H4 (cell line): ENCODE data around the gene PPM1H. TPM values are rescaled to one million over a fixed set of nuclear protein-coding genes. Genes with fewer than 3 reads are reported as not detected.

ENCODE experiments used
- DNase-seq: peaks from one replicate; pipeline ENCODE4 v3.0.0-alpha.2; 2015; ENCODE audit warnings: low spot score
- total RNA-seq: library from RNA; depleted of rRNA; stranded (reverse); fragments of >200 nt; shearing (Covaris generic); gene quantifications from 2 replicates; pipeline ENCODE4 v1.2.3, GENCODE V29; 2014

Gene PPM1H
- total RNA-seq, 1 experiment from 2014 or later: 2.9 TPM

DNA sequence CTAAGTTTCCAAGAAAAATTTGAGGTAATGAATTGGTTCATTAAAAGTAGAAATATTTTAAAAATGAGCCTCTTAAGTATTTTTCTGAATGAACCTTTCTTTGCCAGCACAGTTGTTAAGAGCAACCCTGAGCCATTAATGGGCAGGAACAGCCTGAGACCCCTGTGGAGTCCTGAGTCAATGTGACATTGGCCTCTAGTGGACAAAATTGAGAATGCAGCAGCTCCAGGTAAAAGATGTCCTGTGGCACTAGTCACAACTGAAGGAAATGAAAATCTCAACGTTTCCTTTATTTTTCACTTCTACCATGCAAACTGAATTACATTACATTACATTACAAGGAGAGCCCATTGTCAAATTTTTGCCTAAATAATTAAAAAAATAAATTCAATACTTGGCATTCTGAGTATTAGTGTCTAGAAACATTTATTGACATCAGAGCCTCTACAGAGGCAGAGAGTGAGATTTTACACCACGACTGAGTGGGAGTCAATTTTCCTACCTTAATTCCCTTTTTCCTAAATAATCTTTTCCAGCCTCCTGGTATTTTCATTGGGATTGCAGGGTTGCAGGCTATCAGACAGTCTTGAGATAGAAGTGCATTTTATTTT lies 135.7 kb downstream of the PPM1H start:
- peak; percentile 62 for DNase-seq

DNA sequence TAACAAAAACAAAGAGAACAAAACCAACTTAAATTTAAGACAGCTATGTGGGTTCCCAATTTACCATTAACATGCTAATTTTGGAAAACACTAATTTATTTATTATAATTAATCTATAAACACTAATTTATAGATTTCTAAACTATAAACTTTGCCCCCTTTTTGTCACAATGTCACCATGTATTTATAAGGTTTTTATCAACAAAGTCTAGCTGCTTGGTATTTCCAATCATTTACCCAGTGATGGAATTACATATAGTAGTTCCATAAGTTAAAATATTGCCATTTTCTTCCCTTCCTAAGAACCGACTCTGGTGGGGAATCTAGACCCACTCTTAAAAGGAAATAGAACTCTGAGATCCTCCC lies 140.7 kb downstream of the PPM1H start:
- no peak for DNase-seq

DNA sequence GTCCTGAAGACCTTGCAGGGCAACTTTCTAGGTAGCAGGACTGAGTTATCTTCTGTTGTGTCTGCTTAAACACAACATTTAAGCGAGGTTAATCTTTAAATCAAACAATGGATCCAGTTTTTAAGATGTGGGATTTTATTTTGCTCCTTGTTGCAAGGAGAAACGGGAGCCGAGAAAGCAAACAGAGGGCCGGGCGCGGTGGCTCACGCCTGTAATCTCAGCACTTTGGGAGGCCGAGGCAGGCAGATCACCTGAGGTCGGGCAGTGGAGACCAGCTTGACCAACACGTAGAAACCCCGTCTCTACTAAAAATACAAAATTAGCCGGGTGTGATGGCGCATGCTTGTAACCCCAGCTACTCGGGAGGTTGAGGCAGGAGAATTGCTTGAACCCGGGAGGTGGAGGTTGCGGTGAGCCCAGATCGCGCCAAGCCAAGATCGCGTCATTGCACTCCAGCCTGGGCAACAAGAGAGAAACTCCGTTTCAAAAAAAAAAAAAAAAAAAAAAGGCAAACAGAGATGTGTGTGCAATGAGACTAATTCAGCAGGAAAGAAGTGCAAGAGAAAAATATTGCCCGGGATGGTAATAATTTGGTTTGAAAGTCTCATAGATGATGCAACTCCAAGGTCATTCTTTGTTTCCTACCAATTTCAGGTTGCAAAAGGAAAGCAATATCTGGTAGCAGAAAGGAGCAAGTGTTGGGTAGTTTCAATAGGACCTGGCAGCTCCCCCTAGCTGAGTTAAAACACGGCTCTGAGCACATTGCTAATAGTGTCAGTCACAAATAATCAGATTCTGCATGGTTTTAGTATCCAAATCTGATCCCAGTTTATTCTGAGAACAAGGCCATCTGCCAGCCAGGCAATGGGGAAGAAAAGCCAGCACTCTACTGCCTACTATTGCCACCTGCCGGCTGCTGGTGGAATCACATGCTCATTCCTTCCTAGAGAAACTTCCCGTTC lies 141.4 kb downstream of the PPM1H start:
- peak; percentile 81 for DNase-seq

DNA sequence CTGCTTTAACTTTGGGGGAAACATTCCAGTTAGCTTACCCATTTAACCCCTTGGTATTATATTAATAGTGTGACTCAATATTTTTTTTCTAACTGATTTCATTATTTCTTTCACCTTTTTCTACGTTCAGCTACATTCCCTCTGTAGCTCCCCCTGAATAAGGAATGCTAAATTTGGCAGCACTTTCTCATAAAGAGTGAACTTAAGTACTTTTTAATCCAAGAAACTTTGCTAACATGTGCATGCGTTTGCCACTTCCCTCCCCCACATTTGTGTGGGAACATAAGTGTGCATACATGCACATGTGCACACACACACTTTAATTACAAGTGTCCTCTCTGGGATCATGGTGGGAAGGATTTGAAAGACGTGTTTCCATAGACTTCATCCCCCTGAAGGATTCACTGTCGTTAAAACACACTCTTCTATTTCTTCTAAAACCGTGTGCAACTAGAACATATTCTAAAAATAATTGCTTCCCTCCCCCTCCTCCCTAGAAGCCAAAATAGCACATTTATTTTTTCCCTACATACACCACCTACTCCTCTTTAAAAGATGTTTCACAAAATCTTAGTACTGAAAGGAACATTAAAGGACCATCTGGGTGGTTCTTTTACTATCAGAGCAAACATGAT lies 142.6 kb downstream of the PPM1H start:
- no peak for DNase-seq

DNA sequence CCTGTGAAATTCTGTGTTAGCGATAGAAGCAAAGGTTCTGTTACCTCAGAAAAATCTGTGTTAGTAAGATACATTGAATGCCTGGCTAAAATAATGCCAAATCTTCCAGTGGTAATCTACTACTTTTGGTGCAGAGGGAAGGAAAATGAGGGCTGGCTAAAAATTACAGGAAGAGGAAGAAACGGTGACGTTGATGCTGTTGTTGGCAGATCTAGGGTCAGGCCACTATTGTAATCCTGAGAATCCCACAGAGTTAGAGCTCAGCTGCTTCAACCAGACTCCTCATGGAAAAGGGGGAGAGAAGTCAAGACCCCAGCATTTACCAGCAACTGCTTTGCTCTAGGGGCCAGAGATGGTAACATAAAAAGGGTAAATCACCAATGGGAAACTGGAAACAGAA lies 145.1 kb downstream of the PPM1H start:
- no peak for DNase-seq

DNA sequence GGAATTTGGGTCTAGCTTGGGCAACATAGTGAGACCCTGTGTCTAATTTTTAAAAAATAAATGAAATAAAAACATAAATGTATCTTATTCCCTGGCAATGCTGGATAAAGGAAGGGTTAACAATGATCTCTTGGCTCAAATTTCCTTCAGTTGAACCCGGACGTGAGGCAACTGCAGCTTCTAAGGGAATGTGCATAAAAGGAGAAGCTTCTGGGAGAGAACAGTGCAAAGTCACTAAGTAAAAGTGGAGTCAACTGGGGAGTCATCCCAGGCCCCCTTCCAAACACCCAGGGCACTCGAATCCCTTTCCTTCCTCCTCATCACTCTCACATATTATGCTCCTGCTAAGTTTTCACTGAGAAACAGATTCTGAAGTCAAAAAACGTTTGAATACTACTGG lies 147.3 kb downstream of the PPM1H start:
- no peak for DNase-seq

DNA sequence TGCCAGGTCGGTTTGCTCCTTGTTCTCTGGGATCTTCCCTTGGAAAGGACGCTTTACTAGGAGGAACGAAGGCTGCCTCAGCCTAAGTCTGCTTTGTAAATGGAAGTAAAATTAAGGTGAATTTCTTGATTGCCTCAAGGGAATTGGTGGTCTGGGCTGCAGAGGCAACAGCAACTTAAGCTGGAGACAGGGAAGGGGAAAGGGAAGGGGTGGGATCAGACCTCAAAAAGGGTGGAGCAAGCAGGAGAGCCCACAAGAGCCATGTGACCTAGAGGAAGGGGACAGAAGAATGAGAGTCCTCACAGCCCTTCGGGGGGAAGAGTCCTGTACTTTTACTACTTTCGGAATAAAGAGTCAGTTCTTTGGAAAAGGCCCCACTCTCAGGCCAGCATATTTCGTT lies 147.9 kb downstream of the PPM1H start:
- DNase-seq: no peak

DNA sequence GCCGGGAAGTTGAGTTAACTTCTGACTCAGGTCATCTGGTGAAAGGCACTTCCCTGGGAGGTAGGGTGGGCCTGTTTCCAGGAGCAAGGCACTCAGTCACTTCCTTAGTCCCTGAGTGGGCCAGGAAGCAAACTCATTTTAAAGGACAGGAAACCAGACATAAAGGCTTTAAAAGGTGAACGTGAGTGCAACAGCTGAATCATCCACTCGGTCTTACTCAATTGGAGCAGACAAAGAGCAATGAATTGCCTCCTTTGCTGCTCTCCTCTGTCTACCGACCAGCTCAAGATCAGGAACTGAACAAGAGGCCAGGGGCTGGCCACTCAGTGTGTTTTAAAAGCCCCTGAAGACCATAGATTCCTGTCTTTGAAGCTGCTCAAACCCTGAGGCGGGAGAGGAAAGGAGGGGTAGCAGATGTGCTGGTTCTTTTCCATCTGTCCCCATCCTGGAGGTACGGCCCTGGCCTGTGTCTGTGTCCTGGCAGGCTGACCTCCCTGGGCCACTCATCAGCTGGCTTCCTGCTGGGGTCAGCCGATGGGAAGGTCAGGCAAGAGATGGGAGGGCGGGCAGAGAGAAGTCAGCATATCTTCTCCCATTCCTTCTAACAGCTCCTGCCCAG lies 148.9 kb downstream of the PPM1H start:
- peak; percentile 91 for DNase-seq

DNA sequence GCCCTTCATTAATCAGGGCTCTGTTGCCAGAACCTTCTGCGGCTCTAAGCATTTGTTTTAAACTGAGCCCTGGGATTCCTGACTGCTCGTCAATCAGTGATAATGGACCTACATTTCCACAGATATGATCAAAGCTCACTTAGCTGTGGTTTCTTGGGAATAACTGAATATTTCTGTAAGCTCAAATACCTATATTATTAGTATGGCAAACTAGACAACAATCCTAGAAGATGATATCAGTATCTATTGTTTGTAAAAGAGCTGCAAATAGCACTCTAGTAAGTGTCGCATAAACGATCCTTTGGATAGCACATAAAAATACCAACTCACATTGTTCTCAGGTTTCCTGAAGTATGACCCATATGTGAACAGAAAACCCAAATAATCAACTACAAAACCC lies 150.4 kb downstream of the PPM1H start:
- DNase-seq: no peak

DNA sequence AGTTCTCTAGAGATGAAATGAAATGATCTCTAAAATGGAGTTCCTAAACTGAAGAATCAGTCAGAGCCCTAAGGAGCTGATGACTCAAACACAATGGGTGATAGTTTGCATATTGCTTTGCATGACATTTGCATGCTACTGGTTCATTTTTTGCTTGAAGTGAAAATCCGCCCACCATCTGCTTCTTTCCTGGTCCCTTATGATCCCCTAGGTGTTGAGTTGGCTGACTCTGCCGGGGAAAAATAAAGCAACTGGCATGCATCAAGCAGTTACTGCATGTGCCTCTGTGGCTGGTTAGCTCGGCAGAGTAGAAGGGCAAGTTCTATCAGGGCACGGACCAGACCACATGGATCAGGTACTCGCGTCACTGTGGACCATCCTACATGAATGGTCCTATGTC lies 151.1 kb downstream of the PPM1H start:
- DNase-seq: no peak

DNA sequence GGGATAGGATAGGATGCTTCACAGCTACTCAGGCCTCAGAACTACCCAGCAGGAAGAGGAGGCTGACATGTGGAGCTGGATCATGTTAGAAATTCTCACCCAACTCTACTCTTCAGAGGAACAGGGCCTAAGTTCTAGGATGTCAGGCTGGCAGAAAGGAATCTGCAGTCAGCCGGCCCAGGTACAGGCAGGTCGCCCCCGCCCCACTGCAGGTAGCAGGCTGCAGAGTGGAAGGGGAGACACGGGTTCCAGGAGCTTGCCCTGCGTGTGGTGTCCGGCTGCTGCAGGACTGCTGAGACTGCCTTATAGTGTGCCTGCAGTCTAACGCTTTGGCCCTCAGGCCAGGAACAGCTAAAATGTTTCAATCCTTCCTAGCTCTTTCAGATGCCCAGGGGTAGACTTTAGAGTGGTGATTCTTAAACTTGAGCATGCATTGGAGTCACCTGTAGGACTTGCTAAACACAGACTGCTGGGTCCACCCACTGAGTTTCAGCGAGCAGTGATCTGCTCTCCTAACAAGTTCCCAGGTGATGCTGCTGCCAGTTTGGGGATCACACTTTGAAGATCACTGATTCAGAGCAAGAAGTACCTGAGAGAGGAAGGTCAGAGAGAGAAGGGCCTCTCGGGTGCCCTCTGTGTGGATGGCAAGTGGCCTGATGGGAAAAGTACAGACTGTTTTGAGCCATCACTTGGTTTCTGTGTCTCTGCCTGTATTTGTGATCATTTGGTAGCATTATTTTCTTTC lies 153.6 kb downstream of the PPM1H start:
- no peak for DNase-seq

DNA sequence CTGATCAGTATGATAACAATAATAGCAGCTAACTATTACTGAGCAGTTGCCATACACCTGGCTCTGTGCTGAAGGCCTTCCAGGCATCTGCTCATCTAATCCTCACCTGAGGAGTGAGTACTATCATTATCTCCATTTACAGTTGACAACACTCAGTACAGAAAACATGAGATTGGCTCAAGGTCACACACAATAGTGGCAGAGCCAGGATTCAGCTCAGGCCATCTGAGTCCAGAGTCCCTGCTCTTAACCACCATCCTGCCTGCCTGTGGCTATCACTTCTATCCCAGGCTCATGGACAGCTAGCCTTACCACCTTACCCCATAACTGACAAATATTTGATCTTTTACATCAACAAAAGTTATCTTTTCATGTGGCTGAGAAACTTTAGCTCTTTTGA lies 155.5 kb downstream of the PPM1H start:
- DNase-seq: no peak

DNA sequence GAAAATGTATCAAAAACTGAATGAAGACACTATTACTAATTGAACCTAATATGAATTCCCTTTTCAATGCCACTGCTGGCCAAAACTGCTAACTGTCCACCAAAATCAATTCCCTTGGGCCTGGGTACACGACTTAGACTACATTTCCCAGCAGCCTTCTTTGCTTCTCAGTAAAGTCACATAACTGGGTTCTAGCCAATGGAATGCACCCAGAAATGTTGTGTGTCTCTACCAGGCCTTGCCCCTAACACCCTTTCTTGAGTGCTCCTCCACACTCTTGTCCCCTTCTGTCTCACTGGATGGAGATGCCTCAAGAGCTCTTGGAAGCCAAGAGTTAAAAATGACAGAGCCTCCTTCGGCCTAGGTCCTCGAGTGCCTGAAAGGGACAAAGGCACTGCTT lies 156.8 kb downstream of the PPM1H start:
- DNase-seq: no peak

DNA sequence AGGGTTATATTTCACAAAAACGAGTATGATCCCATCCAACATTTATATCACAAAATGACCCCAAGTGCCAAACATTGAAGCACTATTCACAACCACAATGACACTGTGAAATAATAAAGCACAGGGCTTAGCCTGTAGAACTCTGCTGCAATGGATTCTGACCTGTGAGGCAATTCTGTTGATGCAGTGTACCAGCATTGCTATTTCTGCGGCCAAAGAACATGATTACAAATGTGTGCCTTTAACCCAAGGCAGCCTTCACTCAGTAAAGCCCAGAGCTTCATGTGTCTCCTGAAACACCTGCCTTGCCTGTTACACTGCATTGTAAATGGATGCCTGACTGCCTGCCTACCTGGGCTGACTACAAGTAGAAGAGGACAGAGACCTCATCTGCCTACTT lies 158.0 kb downstream of the PPM1H start:
- DNase-seq: no peak

DNA sequence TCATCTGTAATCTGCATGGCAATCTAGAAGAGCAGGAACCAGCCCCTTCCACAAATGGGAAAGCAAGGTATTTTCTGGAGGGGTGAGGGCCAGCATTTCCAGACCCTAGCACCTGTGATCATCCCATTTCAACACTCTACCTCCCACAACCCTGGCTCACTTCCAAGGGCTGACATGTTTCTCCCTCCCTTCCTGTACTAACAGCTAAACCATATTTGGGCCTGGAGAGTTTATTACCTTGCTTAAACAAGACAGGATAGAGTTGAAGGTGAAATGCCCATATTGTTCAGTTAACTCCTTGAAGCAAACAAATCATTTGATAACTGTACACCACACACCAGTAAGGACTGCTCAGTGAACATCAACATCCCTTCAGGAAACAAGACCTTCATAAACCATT lies 158.4 kb downstream of the PPM1H start:
- no peak for DNase-seq

DNA sequence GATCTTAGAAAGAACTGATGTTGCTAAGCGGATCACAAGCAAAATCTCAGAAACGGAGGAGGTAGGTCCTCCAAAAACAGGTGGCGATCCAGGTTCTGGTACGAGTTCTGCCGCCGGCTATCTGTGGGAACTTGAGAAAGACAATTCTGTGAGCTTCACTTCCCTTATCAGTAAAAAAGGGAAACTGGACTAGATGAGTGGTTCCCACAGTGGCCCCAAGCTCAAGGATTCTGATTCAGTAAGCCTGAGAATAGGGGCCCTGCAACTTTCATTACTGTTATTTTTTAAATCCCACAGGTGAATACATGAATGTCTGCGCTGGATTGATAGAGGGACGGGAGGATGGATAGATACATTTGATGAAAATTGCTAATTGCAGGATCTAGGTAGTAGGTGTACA lies 160.2 kb downstream of the PPM1H start:
- no peak for DNase-seq

DNA sequence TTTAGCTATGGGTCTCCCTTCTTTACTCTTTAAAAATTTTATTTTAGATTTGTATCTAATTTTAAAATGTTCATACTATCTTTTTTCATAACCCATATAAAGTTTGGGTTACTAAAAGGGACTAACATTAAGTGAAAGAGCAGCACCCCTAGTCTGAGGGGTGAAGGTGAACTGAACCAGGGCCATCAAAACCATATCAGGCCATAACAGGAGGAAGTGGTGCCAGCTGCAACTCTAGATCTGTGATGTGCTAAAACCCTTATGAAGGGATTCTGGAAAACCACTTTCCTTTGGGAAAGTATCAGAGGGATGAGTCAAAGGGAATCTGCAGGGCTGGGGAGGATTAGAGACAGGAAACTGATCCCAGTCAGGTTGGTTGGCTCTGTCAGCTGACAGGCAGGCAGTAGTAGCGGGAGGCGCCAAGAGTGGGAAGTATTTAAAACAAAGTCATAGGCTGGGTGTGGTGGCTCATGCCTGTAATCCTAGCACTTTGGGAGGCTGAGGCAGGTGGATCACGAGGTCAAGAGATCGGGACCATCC lies 162.5 kb downstream of the PPM1H start:
- DNase-seq: no peak

DNA sequence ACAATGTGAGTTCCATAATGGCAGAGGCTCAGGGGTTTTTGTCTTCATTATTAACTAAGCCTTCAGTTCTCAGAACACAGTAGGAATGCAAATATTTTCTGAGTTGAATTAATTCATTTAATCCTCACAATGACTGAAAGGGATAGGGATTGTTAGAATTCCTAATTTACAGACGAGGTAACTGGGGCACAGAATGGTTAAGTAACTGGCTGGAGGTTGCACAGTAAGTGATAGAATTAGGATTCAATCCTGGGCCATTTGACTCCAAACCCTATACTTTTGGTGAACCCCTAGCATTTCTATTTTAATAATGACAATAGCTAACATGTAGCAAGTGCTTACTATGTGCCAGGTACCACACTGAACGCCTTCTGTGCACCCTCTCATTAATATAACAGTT lies 163.1 kb downstream of the PPM1H start:
- DNase-seq: no peak

DNA sequence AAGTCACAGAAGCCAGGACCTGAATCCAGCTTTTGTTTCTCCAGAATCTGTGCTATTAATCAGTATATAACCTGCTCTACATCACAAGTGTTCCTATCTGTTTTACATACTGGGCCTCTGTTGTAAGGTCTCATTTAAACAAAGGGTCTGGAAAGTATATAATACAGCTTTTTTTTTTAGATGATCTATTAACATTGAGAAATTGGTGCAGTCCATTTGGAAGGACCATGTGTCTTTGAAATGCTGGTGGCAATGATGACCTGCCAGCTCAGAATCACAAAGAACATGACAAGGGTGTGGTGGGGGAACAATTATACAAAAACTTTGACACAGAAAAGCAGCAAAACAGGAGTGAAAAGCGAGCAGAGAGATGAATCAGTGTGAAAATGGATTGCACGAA lies 164.6 kb downstream of the PPM1H start:
- DNase-seq: no peak

DNA sequence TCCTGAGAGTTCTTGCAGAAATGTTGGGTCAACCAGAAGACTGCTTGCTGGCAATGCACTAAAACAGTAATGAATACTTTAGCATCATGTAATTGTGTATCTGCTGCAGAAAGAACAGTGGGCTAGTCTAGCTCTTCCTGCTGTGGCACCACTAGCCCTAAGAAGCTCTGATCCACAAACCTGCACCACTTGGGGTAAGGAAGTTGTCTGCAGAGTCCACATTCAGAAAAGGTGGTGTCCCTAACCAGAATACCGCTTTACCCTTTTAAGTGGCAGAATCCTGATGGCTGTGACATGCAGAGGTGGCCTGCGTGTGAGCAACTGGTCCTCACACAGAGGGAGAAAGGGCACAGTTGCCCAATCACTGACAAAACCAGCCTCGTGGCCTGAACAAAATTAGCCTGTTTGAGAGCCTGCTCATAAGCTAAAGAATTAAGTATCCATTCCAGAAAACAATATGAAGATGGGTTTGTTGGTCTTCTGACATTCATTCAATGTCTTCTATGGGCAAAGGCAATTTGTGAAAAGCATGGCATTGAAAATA lies 165.8 kb downstream of the PPM1H start:
- DNase-seq: no peak

DNA sequence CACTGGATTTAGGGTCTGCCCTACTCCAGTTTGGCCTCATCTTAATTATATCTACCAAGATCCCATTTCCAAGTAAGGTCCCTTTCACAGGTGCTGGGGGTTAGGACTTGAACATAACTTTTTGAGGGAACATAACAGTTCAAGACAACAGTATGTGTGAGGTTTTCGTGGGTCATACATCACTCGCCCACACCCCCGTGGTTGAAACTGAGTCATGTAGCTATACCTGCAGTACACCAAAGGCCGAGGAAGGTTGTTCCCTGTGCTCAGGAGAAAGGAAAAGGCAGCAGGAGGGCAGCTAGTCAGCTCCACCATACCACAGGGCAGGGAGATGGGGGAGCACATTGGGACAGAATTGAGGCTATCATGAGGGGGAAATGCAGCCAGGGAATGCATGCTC lies 167.0 kb downstream of the PPM1H start:
- no peak for DNase-seq
